Panc1 (cell line): ENCODE data around the gene DDB1. TPM values are rescaled to one million over a fixed set of nuclear protein-coding genes. Genes with fewer than 3 reads are reported as not detected.

Source experiments
- ATAC-seq: fragments of 200-7000 bp; cut with Tn5 transposase; 2 replicates; pipeline ENCODE4 v1.9.1; 2020; ENCODE audit warnings: mild to moderate bottlenecking, moderate library complexity
- BruUV-seq: library from RNA; stranded (reverse); fragments of 400-500 nt; replicated peaks from 2 replicates; lab custom pipeline; 2021; lab: Mats Ljungman, UMichigan
- CTCF ChIA-PET: fragments of 300-600 bp; sonication (Branson Sonifier 250); formaldehyde crosslinking; loops from one replicate; lab custom pipeline; 2022; ENCODE audit warnings: antibody characterized with exemption; lab: Charles Lee
- POLR2A ChIA-PET: fragments of 300-600 bp; sonication (Branson Sonifier 250); formaldehyde crosslinking; loops from one replicate; lab custom pipeline; 2022; ENCODE audit warnings: antibody characterized with exemption; lab: Charles Lee
- DNase-seq: peaks from one replicate; pipeline ENCODE4 v3.0.0-alpha.2; 2010; ENCODE audit warnings: low read depth, low spot score
- H3K27ac ChIP-seq: 2 replicates; pipeline ENCODE4 v1.5.1; 2011; ENCODE audit warnings: mild to moderate bottlenecking, low read length, inconsistent platforms
- H3K27me3 ChIP-seq: fragments of 200-500 bp; sonication (Bioruptor generic); 2 replicates; pipeline ENCODE4 v1.6.0; 2014; ENCODE audit warnings: low read length, inconsistent platforms; ENCODE audit not compliant: control insufficient read depth, insufficient read depth
- H3K36me3 ChIP-seq: fragments of 200-500 bp; sonication (Bioruptor generic); 2 replicates; pipeline ENCODE4 v1.5.1; 2014; ENCODE audit warnings: inconsistent platforms, mild to moderate bottlenecking, low read length, moderate library complexity; ENCODE audit not compliant: control insufficient read depth, insufficient read depth
- H3K4me1 ChIP-seq: 2 replicates; pipeline ENCODE4 v1.5.1; 2011; ENCODE audit warnings: inconsistent platforms, mild to moderate bottlenecking, low read length, moderate library complexity; ENCODE audit not compliant: control insufficient read depth, insufficient read depth
- H3K4me3 ChIP-seq, 2 experiments: 2 replicates each; pipeline ENCODE4 v1.5.1; 2011 to 2012; ENCODE audit warnings: low read depth in 2 of 2, low read length in 2 of 2, mild to moderate bottlenecking in 2 of 2, inconsistent platforms in 1 of 2, moderate library complexity in 1 of 2
- H3K9me3 ChIP-seq: fragments of 200-500 bp; sonication (Bioruptor generic); 2 replicates; pipeline ENCODE4 v1.5.1; 2014; ENCODE audit warnings: low read depth, mild to moderate bottlenecking, inconsistent platforms, low read length, moderate library complexity; ENCODE audit not compliant: control insufficient read depth, insufficient read depth
- CTCF ChIP-seq: fragments of 450-650 bp; IDR thresholded peaks from 2 replicates; pipeline ENCODE4 v1.5.1; 2017; ENCODE audit warnings: mild to moderate bottlenecking
- POLR2AphosphoS5 ChIP-seq: IDR thresholded peaks from 2 replicates; pipeline ENCODE4 v1.6.1; 2012; ENCODE audit warnings: mild to moderate bottlenecking, low read depth, low read length, moderate library complexity
- REST ChIP-seq, 2 experiments: IDR thresholded peaks; 2 replicates each; pipeline ENCODE4 v1.6.1; 2011 to 2012; ENCODE audit warnings: low read depth in 2 of 2, control low read depth in 1 of 2, low read length in 1 of 2, mild to moderate bottlenecking in 1 of 2, moderate library complexity in 1 of 2; ENCODE audit not compliant: insufficient read depth in 1 of 2
- SIN3A ChIP-seq: IDR thresholded peaks from 2 replicates; pipeline ENCODE4 v1.6.1; 2012; ENCODE audit warnings: low read depth, mild to moderate bottlenecking, low read length, moderate library complexity, borderline replicate concordance; ENCODE audit not compliant: insufficient read depth
- TCF7L2 ChIP-seq: IDR thresholded peaks from 2 replicates; pipeline ENCODE4 v1.6.1; 2011; ENCODE audit warnings: mild to moderate bottlenecking, low read depth, low read length, inconsistent platforms
- in situ Hi-C: cut with HindIII; loops from 2 replicates; pipeline ENCODE4 v1.10.0; 2016; ENCODE audit warnings: low sequenced_read_pairs, low pct_unique_long_range_greater_than_20kb
- intact Hi-C: fragments of 100-400 bp; cut with micrococcal nuclease; formaldehyde crosslinking; loops from one replicate; pipeline ENCODE4 v1.10.0; 2022; ENCODE audit not compliant: unreplicated experiment
- total RNA-seq: library from RNA; stranded (reverse); gene quantifications from one replicate; pipeline ENCODE4 v1.2.1, GENCODE V29; 2021; ENCODE audit not compliant: unreplicated experiment

DDB1 gene
- total RNA-seq, 1 experiment from 2014 or later: 217 TPM

GRCh38 chr11:61336171-61336935 lies 3.4 kb upstream of the DDB1 start:
- no peaks in the 10 kb centered on the region for H3K27me3 ChIP-seq
- peak; percentile 98 for TF ChIP-seq CTCF
- TF ChIP-seq TCF7L2: no peak
- no peak for TF ChIP-seq REST (IDR thresholded peaks at IDR 0.05; ENCODE audit: insufficient read depth in 1 of 2, low read depth in 2 of 2, low read length in 1 of 2)
- no peak for TF ChIP-seq SIN3A
- no peak for TF ChIP-seq POLR2AphosphoS5
- peaks cover 5% of the 10 kb centered on the region; the same call in 1 of the 2 replicates for H3K36me3 ChIP-seq
- DNase-seq (peak; percentile 46), ATAC-seq (peak; percentile 67)
- peaks cover 25% of the 10 kb centered on the region for H3K4me1 ChIP-seq
- no TSS peak for BruUV-seq
- no peak overlapping the region for H3K27ac ChIP-seq
- ChIA-PET POLR2A (interaction anchor here (1.0 to 1.4 kb wide), 2 partner anchors 20 to 26 kb away, joined by 8 to 9 read pairs; partner anchors contain the start of genes CYB561A3 and TMEM138), CTCF (interaction anchor here (0.6 to 2.6 kb wide), 8 partner anchors 20 to 99 kb away, joined by 3 to 50 read pairs (median 8); partner anchors contain the start of genes CYB561A3, TMEM138 and TMEM216)
- no peaks in the 10 kb centered on the region for H3K9me3 ChIP-seq
- intact Hi-C loops: loop anchor here (1.0 kb wide), 1 partner anchor 49 kb away; no protein-coding TSS in a partner anchor
- no peak overlapping the region for H3K4me3 ChIP-seq
- in situ Hi-C loops: no loop called here

- intact Hi-C loops: no loop called here
- Histone ChIP-seq H3K9me3 (no peaks in the 10 kb centered on the region), H3K4me3 (no peak overlapping the region), H3K36me3 (peaks cover 5% of the 10 kb centered on the region; the same call in 1 of the 2 replicates), H3K27ac (peak overlapping the region; percentile 46; the same call in 1 of the 2 replicates), H3K27me3 (no peaks in the 10 kb centered on the region), H3K4me1 (peaks cover 28% of the 10 kb centered on the region)
- ChIA-PET POLR2A (interaction anchor here (1.0 to 1.4 kb wide), 2 partner anchors 21 to 27 kb away, joined by 8 to 9 read pairs; partner anchors contain the start of genes CYB561A3 and TMEM138), CTCF (interaction anchor here (0.5 to 2.6 kb wide), 5 partner anchors 26 to 100 kb away, joined by 3 to 50 read pairs (median 9); partner anchors contain the start of genes CYB561A3, TMEM138 and TMEM216)
- in situ Hi-C loops: no loop called here
- TF ChIP-seq REST (IDR thresholded peaks at IDR 0.05; ENCODE audit: insufficient read depth in 1 of 2, low read depth in 2 of 2, low read length in 1 of 2) (no peak), CTCF (no peak), SIN3A (no peak), POLR2AphosphoS5 (no peak), TCF7L2 (no peak)
- DNase-seq (no peak), ATAC-seq (no peak)
- BruUV-seq: no TSS peak
Measured at GRCh38 chr11:61335355-61335710, 2.4 kb upstream of the DDB1 start.
